HG03045 (cell line): ENCODE data around the gene DCP1A.
"Not testable (repeated sequence)": the region's sequence is repeated elsewhere in the genome, so short reads cannot be mapped to it uniquely, and the experiment has no call there.

Experiments used
- ATAC-seq: cut with Tn5 transposase; IDR thresholded peaks from one replicate; pipeline ENCODE4 v1.9.1; 2021; ENCODE audit warnings: mild to moderate bottlenecking, moderate library complexity; ENCODE audit not compliant: unreplicated experiment

DCP1A gene

GRCh38 chr3:53329897-53330296 is 17.4 kb downstream of the DCP1A start:
- ATAC-seq, result no peak

DNA sequence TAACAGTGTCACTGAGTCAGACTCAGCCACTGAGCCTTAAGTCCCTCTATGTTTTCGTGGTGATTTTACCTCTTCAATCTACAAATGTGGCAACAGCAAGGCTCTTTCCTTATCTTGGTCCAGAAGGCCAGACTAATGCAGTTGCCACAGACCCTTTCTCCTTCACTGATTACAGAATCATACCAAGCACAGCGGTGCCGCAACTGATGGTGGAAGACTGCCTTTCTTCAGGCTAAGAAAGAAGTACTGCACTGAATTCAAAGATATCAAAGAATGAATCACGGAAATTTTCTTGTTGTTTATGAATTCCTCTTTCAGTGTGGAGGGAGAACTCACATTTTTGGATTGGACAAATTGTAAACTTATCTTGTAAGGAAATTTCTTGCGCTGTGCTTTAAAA is 18.6 kb downstream of the DCP1A start:
- no peak for ATAC-seq

DNA sequence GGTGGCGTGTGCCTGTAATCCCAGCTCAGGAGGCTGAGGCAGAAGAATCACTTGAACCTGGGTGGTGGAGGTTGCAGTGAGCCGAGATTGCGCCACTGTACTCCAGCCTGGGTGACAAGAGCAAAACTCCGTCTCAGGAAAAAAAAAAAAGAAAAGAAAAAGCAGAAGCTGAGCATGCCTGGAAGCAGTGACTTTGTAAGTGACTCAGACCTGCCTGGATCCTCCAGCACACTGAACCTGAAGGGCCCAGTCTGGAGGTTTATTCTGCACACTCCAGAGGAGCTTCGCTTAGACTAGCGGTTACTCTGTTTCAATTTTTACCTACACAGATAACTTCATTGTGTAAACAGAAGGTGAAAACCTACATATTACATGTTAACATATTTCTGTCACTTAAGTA is 19.4 kb downstream of the DCP1A start:
- not testable (repeated sequence) for ATAC-seq

DNA sequence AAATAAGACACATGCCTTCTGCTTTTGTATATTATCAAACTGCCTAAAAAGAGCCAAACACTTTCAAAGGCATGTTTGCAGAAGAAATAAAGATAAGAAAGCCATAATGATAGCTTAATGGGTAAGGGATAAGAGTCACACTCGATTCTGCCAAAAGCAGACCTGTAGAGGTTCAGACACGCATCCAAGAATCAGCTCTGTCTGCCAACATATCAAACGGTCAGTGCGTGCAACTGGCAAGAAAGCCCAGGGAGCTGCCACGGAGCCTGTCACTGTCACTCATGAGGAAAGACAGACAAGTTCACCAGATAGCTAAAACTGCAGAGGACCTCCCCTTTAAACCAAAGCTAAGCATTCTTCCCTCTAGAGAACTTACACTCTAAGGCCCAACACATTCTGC is 23.2 kb downstream of the DCP1A start:
- no peak for ATAC-seq

GRCh38 chr3:53320697-53321096 is 26.6 kb downstream of the DCP1A start:
- ATAC-seq, result no peak

DNA sequence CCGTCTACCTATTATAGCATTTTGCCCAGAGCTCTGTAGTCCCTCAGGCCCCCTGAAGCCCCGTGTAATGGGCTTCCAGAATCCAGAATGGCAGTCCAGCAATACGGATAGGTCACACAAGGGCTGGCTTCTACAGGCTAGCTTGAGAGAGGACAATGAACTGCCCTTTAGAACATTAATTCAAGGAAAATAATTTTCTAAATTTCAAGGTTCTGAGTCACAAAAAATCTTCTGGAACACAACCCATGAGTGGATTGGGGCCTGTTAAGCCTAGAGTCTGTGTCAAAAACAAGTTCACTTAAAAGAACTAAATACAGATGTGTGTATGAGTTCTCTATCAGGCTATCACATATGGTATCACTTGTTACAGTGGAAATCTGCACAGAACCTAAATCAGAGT is 28.8 kb downstream of the DCP1A start:
- no peak for ATAC-seq

- ATAC-seq, result no peak
These were observed 34.5 kb downstream of the DCP1A start for GRCh38 chr3:53312832-53313231.

DNA sequence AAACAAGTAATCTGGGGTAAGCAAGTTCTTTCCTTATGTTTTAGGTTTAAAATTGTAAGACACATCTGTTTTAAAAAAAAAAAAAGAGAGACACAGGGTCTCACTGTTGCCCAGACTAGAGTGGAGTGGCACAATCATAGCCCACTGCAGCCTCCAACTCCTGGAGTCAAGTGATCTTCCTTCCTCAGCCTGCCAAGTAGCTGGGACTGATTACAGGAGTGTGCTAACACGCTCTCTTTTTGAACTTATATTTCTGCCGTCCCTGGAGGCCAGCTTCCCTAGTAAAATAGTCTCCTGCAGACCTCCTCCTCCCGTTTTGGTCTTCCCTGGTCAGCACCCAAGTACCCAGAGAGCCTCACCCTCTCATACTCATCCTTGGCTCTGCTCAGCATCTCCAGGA is 35.5 kb downstream of the DCP1A start:
- no peak for ATAC-seq

DNA sequence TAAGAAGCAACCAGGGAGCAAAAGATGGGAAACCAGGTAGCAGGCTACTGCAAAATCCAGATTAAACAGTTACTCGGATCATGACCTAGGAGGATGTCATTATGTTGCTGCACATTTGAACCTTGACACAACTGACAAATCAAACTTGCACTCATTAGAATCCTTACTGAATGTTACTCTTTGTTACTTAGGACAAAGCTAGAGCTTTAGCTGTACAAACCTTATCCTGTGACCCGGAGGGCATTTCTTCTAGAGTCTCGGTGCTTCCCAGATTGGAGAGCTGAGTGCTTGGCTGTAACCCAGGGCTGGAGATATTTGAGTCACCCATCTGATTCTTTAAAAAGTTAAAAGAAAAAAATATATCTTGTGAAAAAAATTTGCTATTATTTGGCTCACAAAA is 43.4 kb downstream of the DCP1A start:
- no peak for ATAC-seq

DNA sequence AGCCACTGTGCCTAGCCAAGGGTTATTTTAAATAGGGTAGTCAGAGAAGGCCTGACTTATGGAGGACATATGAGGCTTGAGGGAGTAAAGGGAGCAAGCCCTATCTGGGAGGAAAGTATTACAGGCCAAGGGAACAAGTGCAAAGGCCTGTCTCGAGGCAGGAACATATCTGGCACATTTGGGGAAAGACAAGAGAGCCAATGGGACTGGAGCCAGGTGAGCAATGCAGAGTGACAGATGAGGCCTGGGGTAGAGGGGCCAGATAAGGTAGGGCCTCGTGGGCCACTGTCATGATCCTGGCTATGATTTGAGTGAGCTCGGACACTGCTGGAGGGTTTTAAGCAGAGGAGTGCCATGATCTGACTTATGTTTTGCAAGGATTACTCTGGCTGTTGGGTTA is 43.8 kb downstream of the DCP1A start:
- ATAC-seq, result no peak

- no peak for ATAC-seq
These were observed 46.5 kb downstream of the DCP1A start for GRCh38 chr3:53300826-53301225.

DNA sequence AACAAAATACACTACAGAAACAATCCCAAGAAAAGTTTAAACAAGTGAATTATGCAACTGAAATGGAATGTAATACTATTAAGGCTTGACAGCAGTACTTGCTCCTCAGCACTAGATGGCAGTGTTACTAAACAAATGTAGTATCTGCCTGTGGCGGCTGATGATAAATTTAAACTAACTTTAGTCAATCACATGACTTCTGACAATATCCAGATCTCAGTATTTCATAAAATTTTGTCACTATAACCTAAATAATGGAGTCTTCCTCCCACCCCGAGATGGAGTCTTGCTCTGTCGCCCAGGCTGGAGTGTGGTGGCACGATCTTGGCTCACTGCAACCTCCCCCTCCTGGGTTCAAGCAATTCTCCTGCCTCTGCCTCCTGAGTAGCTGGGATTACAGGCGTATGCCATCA is 47.7 kb downstream of the DCP1A start:
- ATAC-seq, result not testable (repeated sequence)

- ATAC-seq, result no peak
These were observed 51.9 kb downstream of the DCP1A start for GRCh38 chr3:53295410-53295809.

- ATAC-seq, result no peak
These were observed 53.5 kb downstream of the DCP1A start for GRCh38 chr3:53293867-53294266.

DNA sequence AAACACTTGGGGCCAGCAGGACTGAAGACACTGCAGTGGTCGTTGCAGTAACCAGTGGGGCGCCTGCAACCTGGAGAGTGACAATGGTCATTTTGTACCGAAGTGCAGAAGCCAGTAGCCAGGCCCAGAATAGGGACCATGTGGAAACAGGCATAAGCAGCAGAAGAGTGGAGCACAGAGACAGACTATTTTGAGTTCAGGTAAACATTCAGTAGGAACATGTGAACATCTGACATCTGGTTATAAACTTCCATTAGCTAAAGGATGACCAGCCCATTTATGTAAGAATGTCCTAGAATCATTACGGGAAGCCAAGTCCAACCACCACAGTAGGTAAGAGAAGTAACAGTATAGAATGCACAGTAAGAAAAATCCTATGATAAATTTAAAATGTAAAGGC is 59.1 kb downstream of the DCP1A start:
- ATAC-seq, result no peak

DNA sequence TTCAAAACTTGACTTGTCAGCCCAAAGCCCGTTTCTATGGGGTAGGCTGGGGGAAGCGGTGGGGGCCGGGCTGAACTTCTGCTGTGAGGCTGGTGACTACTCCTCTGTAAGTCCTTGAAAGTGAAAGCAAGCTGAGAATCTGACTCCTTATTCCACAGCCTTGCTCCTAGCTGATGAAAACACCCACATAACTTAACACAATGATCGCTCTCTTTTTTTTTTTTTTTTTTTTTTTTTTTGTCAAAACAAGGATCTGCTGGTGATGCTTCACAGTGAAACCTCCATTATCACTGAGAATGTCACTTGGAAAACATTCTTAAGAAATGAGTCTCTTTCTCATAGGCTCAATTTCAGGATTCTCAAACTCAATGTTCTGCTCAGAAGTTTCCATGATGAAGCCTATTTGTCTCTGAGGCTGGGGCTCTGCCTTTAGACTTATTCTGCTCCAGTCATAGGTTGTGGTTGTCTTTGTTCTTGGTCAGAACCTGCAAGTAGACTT is 60.2 kb downstream of the DCP1A start:
- no peak for ATAC-seq

DNA sequence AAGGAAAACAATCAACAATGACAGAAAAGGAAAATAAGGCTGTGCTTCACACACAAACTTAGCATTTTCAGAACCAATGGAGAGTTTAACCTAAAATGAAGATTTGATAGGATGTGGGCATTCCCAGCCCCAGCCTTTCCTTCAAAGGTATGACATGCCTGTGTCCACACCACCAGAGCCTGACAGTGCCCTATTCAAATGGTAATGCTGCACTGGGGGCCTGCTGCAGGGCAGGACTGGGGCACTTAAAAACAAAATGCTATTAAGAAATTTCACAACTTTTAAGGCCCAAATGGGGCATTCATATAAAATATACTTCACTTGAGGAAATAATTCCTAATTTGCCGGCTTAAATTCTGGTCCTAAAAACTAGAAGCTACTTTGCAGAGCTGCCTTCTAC is 60.6 kb downstream of the DCP1A start:
- no peak for ATAC-seq

DNA sequence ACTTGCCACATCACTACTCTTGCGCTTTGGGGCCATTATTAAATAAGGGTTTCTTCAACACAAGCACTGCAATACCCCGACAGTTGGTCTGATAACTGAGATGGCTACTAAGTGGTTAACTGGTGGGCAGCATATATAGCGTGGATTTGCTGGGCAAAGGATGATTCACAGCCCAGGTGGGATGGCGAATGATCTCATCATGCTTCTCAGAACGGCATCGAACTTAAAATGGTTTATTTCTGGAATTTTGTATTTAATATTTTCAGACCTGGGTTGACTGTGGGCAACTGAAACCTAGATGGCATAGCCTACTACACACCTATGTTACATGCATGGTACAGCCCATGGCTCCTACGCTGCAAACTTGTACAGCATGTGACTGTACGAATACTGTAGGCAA is 64.8 kb downstream of the DCP1A start:
- no peak for ATAC-seq

GRCh38 chr3:53278667-53279066 is 68.7 kb downstream of the DCP1A start:
- no peak for ATAC-seq

DNA sequence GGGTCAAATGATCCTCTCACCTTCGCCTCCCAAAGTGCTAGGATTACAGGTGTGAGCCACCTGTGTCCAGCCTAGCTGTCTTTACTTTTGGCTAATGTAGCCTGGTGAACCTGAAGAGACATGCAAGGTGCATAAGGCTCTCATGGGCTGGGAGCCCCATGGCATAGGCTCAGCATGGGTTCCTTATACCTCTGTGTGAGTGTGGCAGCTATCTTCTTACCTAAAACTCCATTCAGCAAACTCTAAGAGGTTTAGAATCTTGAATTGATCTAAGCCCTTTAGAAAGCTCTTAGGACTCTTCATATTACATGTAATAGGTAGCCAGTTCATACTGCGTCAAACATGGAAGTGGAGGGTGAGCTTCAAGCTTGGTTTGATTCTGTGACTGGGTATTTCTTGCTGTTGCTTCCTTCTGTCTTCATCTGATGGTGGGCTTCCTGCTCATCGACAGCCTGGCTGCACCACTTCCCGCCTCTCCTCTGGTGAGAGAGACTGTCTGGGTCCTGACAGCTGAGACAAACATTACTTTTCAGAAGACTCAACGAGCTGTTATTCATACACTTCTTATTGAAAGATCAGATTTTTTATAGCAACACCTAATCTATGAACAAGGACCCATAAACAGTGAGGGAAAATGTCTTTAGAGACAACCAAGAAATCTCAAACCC is 72.3 kb downstream of the DCP1A start:
- no peak for ATAC-seq

- no peak for ATAC-seq
These were observed 74.1 kb downstream of the DCP1A start for GRCh38 chr3:53273146-53273670.

DNA sequence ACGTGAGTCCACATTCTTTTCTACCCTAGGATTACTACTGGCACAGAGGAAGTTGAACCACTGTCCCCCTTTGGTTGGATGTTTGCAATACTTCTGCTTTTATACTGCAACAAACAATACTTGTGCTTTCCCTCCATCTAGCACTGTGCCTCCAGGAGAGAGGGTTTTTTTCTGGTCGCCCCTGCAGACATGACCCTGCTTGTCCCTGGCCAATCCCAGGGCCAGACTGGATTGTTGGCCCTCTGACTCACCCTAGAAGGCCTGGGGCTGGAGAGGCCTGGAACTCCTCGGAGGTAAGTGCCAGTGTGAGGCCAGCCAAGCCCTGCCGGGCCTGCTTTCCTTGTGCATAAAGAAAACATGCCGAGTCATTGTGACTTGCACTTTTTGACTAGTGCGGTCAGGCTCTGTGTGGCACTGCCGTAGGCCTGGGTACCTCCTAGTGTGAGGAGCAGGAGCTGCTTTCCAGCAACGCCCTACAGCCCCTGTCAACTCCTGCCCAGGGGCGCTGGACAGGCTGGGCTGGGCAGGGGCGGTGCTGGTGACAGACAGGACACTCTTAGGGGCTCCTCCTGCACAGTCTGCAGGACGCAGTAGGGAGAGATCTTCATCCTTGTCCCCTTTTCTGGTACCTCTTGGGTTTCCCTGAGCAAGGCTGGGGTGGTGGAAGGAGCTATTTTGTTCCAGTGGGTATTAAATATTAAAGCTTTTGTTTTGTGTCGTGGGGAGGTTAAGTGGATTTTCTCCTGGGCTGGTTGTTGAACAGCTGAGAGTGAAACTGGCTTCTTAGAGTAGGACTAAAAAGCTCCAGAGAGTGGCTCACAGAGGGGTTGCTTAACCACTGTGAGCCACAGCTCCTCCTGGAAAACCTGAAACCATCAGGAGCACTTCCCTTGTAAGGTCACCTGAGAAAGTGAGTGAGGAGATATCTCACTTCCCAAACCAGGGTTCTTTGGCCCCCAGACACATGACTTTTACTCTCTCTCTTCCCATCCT is 77.2 kb downstream of the DCP1A start:
- peak; percentile 63 for ATAC-seq
